Femur (tissue), 1 donor: ENCODE data around the gene CAMK1.
A peak's percentile ranks its signal among the peaks of the same experiment; 100 is the strongest.

Experiments
- DNase-seq: peaks from one replicate; pipeline ENCODE4 v3.0.0-alpha.2; 2017

The CAMK1 gene

GRCh38 chr3:9732080-9732739 lies 37.5 kb downstream of the CAMK1 start:
- peak; percentile 38 for DNase-seq

- DNase-seq: peak; percentile 100
These were observed 38.3 kb downstream of the CAMK1 start, which contains the start of gene BRPF1 for GRCh38 chr3:9731206-9732079. BRPF1 (plus strand) TSS chr3:9731735; CDS start chr3:9734141, 2,406 bp downstream.

- no peak for DNase-seq
These were observed 39.0 kb downstream of the CAMK1 start for GRCh38 chr3:9730657-9731205.

- DNase-seq: no peak
These were observed 40.3 kb downstream of the CAMK1 start for GRCh38 chr3:9729419-9729818.

- no peak for DNase-seq
These were observed 42.0 kb downstream of the CAMK1 start for GRCh38 chr3:9727743-9728142.

GRCh38 chr3:9727041-9727595 lies 42.6 kb downstream of the CAMK1 start:
- DNase-seq: no peak

- DNase-seq: no peak
These were observed 43.8 kb downstream of the CAMK1 start for GRCh38 chr3:9725775-9726515.

- no peak for DNase-seq
These were observed 48.1 kb downstream of the CAMK1 start for GRCh38 chr3:9721700-9722060.

- no peak for DNase-seq
These were observed 48.6 kb downstream of the CAMK1 start for GRCh38 chr3:9721015-9721699.

- no peak for DNase-seq
These were observed 51.6 kb downstream of the CAMK1 start for GRCh38 chr3:9718118-9718517.

- DNase-seq: no peak
These were observed 52.2 kb downstream of the CAMK1 start for GRCh38 chr3:9717563-9717962.

- no peak for DNase-seq
These were observed 52.8 kb downstream of the CAMK1 start for GRCh38 chr3:9716801-9717555.

- peak; percentile 65 for DNase-seq
These were observed 53.8 kb downstream of the CAMK1 start for GRCh38 chr3:9715764-9716437.

GRCh38 chr3:9715136-9715535 lies 54.6 kb downstream of the CAMK1 start:
- no peak for DNase-seq

GRCh38 chr3:9713142-9713541 lies 56.6 kb downstream of the CAMK1 start:
- DNase-seq: no peak

GRCh38 chr3:9712415-9712814 lies 57.3 kb downstream of the CAMK1 start:
- no peak for DNase-seq

GRCh38 chr3:9710174-9710739 lies 59.5 kb downstream of the CAMK1 start:
- no peak for DNase-seq
